Uterus (tissue), 4 donors: Measurements from ENCODE around the gene HES4. TPM values are rescaled to one million over a fixed set of nuclear protein-coding genes. Genes with fewer than 3 reads are reported as not detected.
"Not testable (repeated sequence)": the region's sequence is repeated elsewhere in the genome, so short reads cannot be mapped to it uniquely, and the experiment has no call there.

ENCODE experiments used
- DNase-seq, 2 donors: peaks; one replicate each; pipeline ENCODE4 v3.0.0-alpha.2; 2019 to 2020
- H3K27ac ChIP-seq, 2 donors: fragments of 200-600 bp; sonication (generic); 1 replicate in 1 of 2; 2 replicates in 1 of 2; pipeline ENCODE4 v1.5.1; 2016 to 2018
- H3K27me3 ChIP-seq, 2 donors: fragments of 200-600 bp; sonication (generic); one replicate each; pipeline ENCODE4 v1.5.1; 2018 to 2019; ENCODE audit warnings: control low read depth in 1 of 2
- H3K36me3 ChIP-seq, 2 donors: fragments of 200-600 bp; sonication (generic); one replicate each; pipeline ENCODE4 v1.5.1; 2019; ENCODE audit warnings: control low read depth in 1 of 2
- H3K4me1 ChIP-seq, 2 donors: fragments of 200-600 bp; sonication (generic); one replicate each; pipeline ENCODE4 v1.5.1; 2018 to 2019; ENCODE audit warnings: control low read depth in 1 of 2
- H3K4me3 ChIP-seq, 2 donors: fragments of 200-600 bp; sonication (generic); 1 replicate in 1 of 2; 2 replicates in 1 of 2; pipeline ENCODE4 v1.5.1; 2018 to 2019; ENCODE audit warnings: mild to moderate bottlenecking in 1 of 2
- H3K9me3 ChIP-seq, 2 donors: fragments of 200-600 bp; sonication (generic); one replicate each; pipeline ENCODE4 v1.5.1; 2019; ENCODE audit warnings: control low read depth in 1 of 2
- POLR2A ChIP-seq, 2 donors: fragments of 450-650 bp; IDR thresholded peaks; one replicate each; pipeline ENCODE4 v1.6.1; 2016; ENCODE audit warnings: antibody characterized with exemption in 2 of 2, mild to moderate bottlenecking in 1 of 2, moderate library complexity in 1 of 2
- intact Hi-C: fragments of 100-400 bp; cut with DNase I; formaldehyde crosslinking; loops from one replicate; pipeline ENCODE4 v1.15.1; 2023; ENCODE audit warnings: low total_unique reads
- total RNA-seq, 4 donors: library from RNA; depleted of rRNA in 3 of 4; stranded (reverse); fragments of >200 nt in 3 of 4; gene quantifications; one replicate each; pipeline versions ENCODE4 v1.1.0 to v1.2.4, GENCODE V29; 2014 to 2023
- TF ChIP-seq, protein P1 (sequence below), 4 experiments: fragments of 200-600 bp in 2 of 4; fragments of 450-650 bp in 2 of 4; sonication (generic) in 2 of 4; IDR thresholded peaks; one replicate each; pipeline ENCODE4 v1.5.1; 2016 to 2019; ENCODE audit warnings: antibody characterized with exemption in 4 of 4, mild to moderate bottlenecking in 2 of 4, moderate library complexity in 1 of 4
- donor health status: DM: yes; HTN: yes; CAD: no.

HES4 gene
- total RNA-seq, 4 donors from 2014 or later = 19.6 to 41.0 (median 36.3) TPM

DNA sequence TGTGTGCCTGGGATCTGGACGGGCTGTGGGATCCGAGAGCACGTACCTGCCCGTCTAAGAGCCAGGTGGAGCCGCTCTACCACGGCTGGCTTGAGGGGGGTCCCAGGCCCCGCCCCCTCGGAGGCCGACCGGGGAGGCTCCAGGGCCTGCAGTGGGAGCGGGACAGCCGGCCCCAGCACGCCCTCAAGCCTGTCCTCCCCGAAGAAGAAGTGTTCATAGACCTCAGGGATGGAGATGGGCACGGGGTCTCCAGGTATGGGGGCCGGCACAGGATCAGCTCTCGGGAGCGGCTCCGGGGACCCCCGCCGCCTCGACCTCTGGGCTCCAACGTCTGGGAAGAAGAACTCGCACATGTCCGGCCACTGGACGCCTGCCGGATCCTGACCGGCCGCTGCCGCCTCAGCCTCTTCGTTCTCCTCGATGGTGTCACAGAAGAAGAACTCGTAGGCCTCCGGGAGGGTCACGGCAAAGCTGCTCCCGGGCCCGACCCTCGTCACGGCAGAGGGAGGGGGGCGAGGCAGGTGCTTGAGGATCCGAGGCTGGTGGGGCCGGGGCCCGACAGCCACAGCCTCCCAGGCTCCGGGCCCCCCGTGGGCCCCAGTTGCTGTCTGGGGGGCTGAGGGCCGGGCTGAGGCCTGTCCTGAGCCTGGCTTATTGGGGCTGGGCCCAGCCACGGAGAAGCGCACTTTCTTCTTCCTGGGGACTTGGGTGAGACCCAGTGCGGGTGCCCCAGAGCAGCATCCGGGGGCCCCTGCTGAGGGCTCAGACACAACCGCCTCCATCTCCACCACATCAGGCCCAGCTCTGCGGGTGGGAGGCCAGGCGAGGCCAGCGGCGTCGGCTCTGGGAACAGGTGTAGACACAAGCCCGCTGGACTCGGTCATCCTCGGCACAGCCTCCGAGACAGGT lies 20.8 kb downstream of the HES4 start:
- Histone ChIP-seq H3K27ac (no peak overlapping the region), H3K4me1 (peaks cover 0 to 7% of the 10 kb centered on the region in 2 donors), H3K27me3 (peaks cover 0 to 3% of the 10 kb centered on the region in 2 donors), H3K4me3 (no peak overlapping the region), H3K36me3 (no peaks in the 10 kb centered on the region), H3K9me3 (no peaks in the 10 kb centered on the region)
- TF ChIP-seq POLR2A (IDR thresholded peaks at IDR 0.05) = no peak
- DNase-seq = peak in 1 of 2 donors; percentile 11
- intact Hi-C loops = loop anchor here (10.0 kb wide), 2 partner anchors 74 to 256 kb away; partner anchors contain the start of genes B3GALT6 and SDF4

DNA sequence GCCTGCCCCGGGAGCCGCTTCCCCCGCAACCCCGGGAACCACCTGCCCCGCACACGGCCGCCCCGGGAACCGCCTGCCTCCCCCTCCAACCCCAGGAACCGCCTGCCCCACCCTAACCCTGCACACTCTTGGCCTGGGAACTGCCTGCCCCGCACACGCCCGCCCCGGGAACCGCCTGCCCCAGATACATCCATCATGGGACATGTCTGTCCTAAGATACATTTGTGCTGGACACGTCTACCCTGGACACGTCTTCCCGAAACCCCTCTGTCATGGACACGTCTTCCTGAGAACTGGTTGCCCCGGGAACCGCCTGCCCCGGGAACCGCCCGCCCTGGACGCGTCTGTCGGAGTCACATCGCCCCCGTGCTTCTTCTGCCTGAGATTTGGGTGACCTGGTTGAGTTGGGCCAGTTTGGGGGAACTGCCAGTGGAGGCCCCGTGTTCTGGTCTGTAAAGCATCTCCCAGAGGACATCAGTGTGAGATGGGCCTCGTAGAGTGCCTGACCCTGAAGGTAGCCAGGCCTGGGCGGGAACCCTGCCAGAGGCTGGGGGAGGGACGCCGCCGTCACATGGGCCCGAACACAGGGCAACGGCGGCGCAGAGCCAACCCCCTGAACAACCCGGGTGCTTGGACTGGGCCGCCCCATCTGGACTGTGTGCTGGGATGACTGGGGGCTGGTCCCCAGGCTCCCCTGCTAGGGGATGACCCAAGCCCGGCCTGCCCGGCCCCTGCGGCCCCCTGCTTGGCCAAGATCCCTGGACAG lies 21.6 kb downstream of the HES4 start:
- Histone ChIP-seq H3K36me3 (no peaks in the 10 kb centered on the region), H3K4me1 (peaks cover 0 to 7% of the 10 kb centered on the region in 2 donors), H3K27ac (no peak overlapping the region), H3K4me3 (no peak overlapping the region), H3K9me3 (no peaks in the 10 kb centered on the region), H3K27me3 (peaks cover 0 to 3% of the 10 kb centered on the region in 2 donors)
- DNase-seq = no peak
- intact Hi-C loops = loop anchor here (10.0 kb wide), 2 partner anchors 73 to 257 kb away; partner anchors contain the start of genes B3GALT6 and SDF4
- TF ChIP-seq, protein P1, sequence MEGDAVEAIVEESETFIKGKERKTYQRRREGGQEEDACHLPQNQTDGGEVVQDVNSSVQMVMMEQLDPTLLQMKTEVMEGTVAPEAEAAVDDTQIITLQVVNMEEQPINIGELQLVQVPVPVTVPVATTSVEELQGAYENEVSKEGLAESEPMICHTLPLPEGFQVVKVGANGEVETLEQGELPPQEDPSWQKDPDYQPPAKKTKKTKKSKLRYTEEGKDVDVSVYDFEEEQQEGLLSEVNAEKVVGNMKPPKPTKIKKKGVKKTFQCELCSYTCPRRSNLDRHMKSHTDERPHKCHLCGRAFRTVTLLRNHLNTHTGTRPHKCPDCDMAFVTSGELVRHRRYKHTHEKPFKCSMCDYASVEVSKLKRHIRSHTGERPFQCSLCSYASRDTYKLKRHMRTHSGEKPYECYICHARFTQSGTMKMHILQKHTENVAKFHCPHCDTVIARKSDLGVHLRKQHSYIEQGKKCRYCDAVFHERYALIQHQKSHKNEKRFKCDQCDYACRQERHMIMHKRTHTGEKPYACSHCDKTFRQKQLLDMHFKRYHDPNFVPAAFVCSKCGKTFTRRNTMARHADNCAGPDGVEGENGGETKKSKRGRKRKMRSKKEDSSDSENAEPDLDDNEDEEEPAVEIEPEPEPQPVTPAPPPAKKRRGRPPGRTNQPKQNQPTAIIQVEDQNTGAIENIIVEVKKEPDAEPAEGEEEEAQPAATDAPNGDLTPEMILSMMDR (IDR thresholded peaks at IDR 0.05) = no peak
- TF ChIP-seq POLR2A (IDR thresholded peaks at IDR 0.05) = no peak

DNA sequence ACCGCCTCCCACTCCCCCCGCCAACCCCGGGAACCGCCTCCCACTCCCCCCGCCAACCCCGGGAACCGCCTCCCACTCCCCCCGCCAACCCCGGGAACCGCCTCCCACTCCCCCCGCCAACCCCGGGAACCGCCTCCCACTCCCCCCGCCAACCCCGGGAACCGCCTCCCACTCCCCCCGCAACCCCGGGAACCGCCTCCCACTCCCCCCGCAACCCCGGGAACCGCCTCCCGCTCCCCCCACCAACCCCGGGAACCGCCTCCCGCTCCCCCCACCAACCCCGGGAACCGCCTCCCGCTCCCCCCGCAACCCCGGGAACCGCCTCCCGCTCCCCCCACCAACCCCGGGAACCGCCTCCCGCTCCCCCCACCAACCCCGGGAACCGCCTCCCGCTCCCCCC lies 23.1 kb downstream of the HES4 start:
- H3K9me3 ChIP-seq, H3K27me3 ChIP-seq, H3K27ac ChIP-seq, H3K36me3 ChIP-seq, H3K4me3 ChIP-seq, H3K4me1 ChIP-seq: not testable (repeated sequence)
- DNase-seq = peak; percentile 62 to 75
- intact Hi-C loops = loop anchor here (10.0 kb wide), 2 partner anchors 72 to 258 kb away; partner anchors contain the start of genes B3GALT6 and SDF4

DNA sequence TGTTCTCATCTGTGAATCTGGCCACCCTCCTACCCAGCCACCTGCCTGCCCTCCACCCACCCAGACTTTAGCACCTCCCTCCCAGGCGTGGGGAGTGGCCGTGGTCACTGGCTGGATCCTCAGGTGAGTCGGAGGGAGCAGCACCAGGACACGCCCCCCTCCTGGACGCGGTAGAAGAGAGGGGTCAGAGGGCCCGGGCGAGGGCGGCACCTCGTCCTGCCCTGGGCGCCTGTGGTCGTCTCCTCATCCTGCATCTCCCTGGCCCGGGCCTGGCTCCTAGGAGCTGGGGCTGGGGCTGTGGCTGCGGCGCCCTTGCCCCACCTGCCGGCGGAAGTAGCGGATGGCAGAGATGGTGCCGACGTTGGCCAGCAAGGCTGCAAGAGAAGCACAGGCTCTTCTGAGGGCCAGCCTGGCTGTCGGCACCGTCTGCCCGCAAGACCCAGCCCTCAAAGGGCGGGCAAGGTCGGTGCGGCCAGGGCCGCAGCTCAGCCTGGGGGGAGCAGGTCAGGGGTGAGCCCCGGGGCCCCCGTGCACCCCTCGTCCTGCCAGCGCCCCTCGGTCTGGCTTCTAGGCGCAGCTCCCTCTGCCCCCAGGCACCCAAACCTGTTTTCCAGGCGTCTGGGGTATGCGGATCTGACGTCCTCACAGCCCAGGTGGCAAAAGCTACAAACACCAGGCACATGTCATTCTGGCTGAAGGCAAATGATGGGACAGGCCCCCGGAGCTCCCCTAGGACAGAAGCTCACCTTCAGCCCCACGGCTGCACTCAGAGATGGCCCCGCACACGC lies 23.8 kb downstream of the HES4 start:
- Histone ChIP-seq H3K4me3 (peak overlapping the region in 1 of 2 donors; percentile 35), H3K36me3 (no peaks in the 10 kb centered on the region), H3K27me3 (peaks cover 5 to 11% of the 10 kb centered on the region in 2 donors), H3K4me1 (peaks cover 0 to 7% of the 10 kb centered on the region in 2 donors), H3K9me3 (no peaks in the 10 kb centered on the region), H3K27ac (peak overlapping the region in 1 of 2 donors; percentile 10)
- TF ChIP-seq POLR2A (IDR thresholded peaks at IDR 0.05) = no peak
- TF ChIP-seq, protein P1 (IDR thresholded peaks at IDR 0.05) = peak in 3 of 4 experiments; percentile 52 to 81 (median 64)
- intact Hi-C loops = loop anchor here (10.0 kb wide), 2 partner anchors 71 to 259 kb away; partner anchors contain the start of genes B3GALT6 and SDF4
- peak in 1 of 2 donors; percentile 70 for DNase-seq

DNA sequence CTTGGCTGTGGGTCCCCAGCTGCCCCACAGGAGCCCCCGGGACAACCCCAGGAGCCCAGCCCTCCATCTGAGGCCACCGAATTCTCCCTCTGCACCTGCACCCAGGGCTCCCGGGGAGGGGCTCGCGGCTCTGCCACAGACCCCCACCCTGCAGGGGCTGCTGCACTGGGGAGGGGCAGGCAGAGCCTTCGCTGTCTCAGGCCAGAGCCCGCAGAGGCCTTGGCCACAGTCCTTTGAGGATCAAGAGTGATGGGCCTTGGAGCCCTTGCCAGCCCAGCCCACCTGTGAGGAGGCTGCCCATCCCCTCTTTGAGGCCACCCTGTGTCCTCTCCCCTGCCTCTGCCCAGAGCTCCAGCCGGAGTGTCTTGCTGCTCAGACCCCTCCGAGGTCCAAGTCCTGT lies 24.5 kb downstream of the HES4 start:
- Histone ChIP-seq H3K4me3 (no peak overlapping the region), H3K27me3 (peaks cover 12 to 18% of the 10 kb centered on the region in 2 donors), H3K27ac (no peak overlapping the region), H3K36me3 (no peaks in the 10 kb centered on the region), H3K4me1 (peaks cover 0 to 7% of the 10 kb centered on the region in 2 donors), H3K9me3 (no peaks in the 10 kb centered on the region)
- TF ChIP-seq, protein P1 (IDR thresholded peaks at IDR 0.05) = no peak
- no peak for TF ChIP-seq POLR2A (IDR thresholded peaks at IDR 0.05)
- no peak for DNase-seq
- intact Hi-C loops = loop anchor here (10.0 kb wide), 2 partner anchors 71 to 259 kb away; partner anchors contain the start of genes B3GALT6 and SDF4
